SK-N-SH (cell line): ENCODE results near the gene ZNF655. TPM values are rescaled to one million over a fixed set of nuclear protein-coding genes. Genes with fewer than 3 reads are reported as not detected.
A peak's percentile ranks its signal among the peaks of the same experiment; 100 is the strongest.

ENCODE experiments used
- CTCF ChIA-PET: fragments of 300-600, 350-600 bp; formaldehyde crosslinking; extraction: SDS; loops from one replicate; lab custom pipeline; 2021; lab: Yijun Ruan, JAX
- POLR2A ChIA-PET: fragments of 350-600 bp; sonication (Branson Sonifier 250); formaldehyde crosslinking; extraction: SDS; loops from one replicate; lab custom pipeline; 2020; ENCODE audit warnings: antibody characterized with exemption, inconsistent platforms; lab: Yijun Ruan, JAX
- DNase-seq: peaks from one replicate; pipeline ENCODE4 v3.0.0; 2012
- H2AFZ ChIP-seq: fragments of 200-600 bp; sonication (generic); 2 replicates; pipeline ENCODE4 v1.8.1; 2016; ENCODE audit warnings: antibody characterized with exemption, mild to moderate bottlenecking, low read depth
- H3F3A ChIP-seq: fragments of 200-600 bp; sonication (generic); replicated peaks from 2 replicates; pipeline ENCODE3; 2016; ENCODE audit warnings: antibody characterized with exemption, mild to moderate bottlenecking; ENCODE audit not compliant: insufficient read depth
- H3K27ac ChIP-seq, 2 experiments: fragments of 200-500 bp in 1 of 2; fragments of 200-600 bp in 1 of 2; sonication (Bioruptor generic) in 1 of 2; sonication (generic), shearing (Covaris generic) in 1 of 2; 2 replicates each; pipeline versions ENCODE4 v1.5.1 to v1.6.1; 2014 to 2016; ENCODE audit warnings: low read depth in 2 of 2, inconsistent platforms in 1 of 2, low read length in 1 of 2, mild to moderate bottlenecking in 1 of 2, mixed read lengths in 1 of 2
- H3K27me3 ChIP-seq: fragments of 200-600 bp; sonication (generic), shearing (Covaris generic); 2 replicates; pipeline ENCODE4 v1.6.1; 2016; ENCODE audit warnings: mixed run types; ENCODE audit not compliant: insufficient read depth
- H3K36me3 ChIP-seq, 2 experiments: fragments of 200-500 bp in 1 of 2; fragments of 200-600 bp in 1 of 2; sonication (Bioruptor generic) in 1 of 2; sonication (generic) in 1 of 2; replicated peaks in 1 of 2; 2 replicates each; pipeline versions ENCODE3 to v1.5.1; 2014 to 2016; ENCODE audit warnings: low read length in 1 of 2, mild to moderate bottlenecking in 1 of 2; ENCODE audit not compliant: insufficient read depth in 2 of 2, control insufficient read depth in 1 of 2
- H3K4me1 ChIP-seq, 2 experiments: fragments of 200-500 bp in 1 of 2; fragments of 200-600 bp in 1 of 2; sonication (Bioruptor generic) in 1 of 2; sonication (generic), shearing (Covaris generic) in 1 of 2; 2 replicates each; pipeline versions ENCODE4 v1.5.1 to v1.6.1; 2014 to 2016; ENCODE audit warnings: low read depth in 1 of 2, low read length in 1 of 2, mixed run types in 1 of 2; ENCODE audit not compliant: insufficient read depth in 2 of 2, control insufficient read depth in 1 of 2
- H3K4me2 ChIP-seq: fragments of 200-600 bp; sonication (generic), shearing (Covaris generic); 2 replicates; pipeline ENCODE4 v1.6.1; 2017; ENCODE audit warnings: mixed run types
- H3K4me3 ChIP-seq, 2 experiments: fragments of 200-500 bp in 1 of 2; fragments of 200-600 bp in 1 of 2; sonication (Bioruptor generic) in 1 of 2; sonication (generic), shearing (Covaris generic) in 1 of 2; 2 replicates each; pipeline versions ENCODE4 v1.5.1 to v1.8.1; 2014 to 2016; ENCODE audit warnings: low read depth in 2 of 2, inconsistent platforms in 1 of 2, low read length in 1 of 2, mild to moderate bottlenecking in 1 of 2, mixed read lengths in 1 of 2, moderate library complexity in 1 of 2
- H3K79me2 ChIP-seq: fragments of 200-600 bp; sonication (generic); 2 replicates; pipeline ENCODE4 v1.8.1; 2017; ENCODE audit warnings: mild to moderate bottlenecking; ENCODE audit not compliant: insufficient read depth
- H3K9ac ChIP-seq: fragments of 200-600 bp; sonication (generic); 2 replicates; pipeline ENCODE4 v1.6.1; 2017; ENCODE audit warnings: mixed run types
- H3K9me2 ChIP-seq: fragments of 200-600 bp; sonication (generic); 2 replicates; pipeline ENCODE4 v1.6.1; 2017; ENCODE audit warnings: mixed run types
- H3K9me3 ChIP-seq: fragments of 200-600 bp; sonication (generic); 2 replicates; pipeline ENCODE4 v1.6.1; 2017; ENCODE audit warnings: mixed run types, mild to moderate bottlenecking, moderate library complexity
- H4K20me1 ChIP-seq: fragments of 200-600 bp; sonication (generic); 2 replicates; pipeline ENCODE4 v1.6.1; 2017; ENCODE audit warnings: mild to moderate bottlenecking, mixed run types; ENCODE audit not compliant: insufficient read depth
- CHD2 ChIP-seq: fragments of 150-350 bp; IDR thresholded peaks from 2 replicates; pipeline ENCODE4 v1.6.1; 2018; ENCODE audit warnings: low read length; ENCODE audit not compliant: partially characterized antibody
- ELF1 ChIP-seq: IDR thresholded peaks from 2 replicates; pipeline ENCODE4 v1.4.0; 2012
- EZH2phosphoT487 ChIP-seq: fragments of 200-600 bp; sonication (generic); IDR thresholded peaks from 2 replicates; pipeline ENCODE4 v1.6.1; 2017; ENCODE audit warnings: low read depth, mixed run types, mild to moderate bottlenecking, antibody characterized with exemption, moderate library complexity, borderline replicate concordance
- FOXM1 ChIP-seq: IDR thresholded peaks from 2 replicates; pipeline ENCODE4 v1.4.0; 2012; ENCODE audit warnings: low read depth, mild to moderate bottlenecking
- GABPA ChIP-seq: IDR thresholded peaks from 2 replicates; pipeline ENCODE4 v1.4.0; 2012; ENCODE audit warnings: low read depth, mild to moderate bottlenecking
- JUND ChIP-seq: IDR thresholded peaks from 2 replicates; pipeline ENCODE4 v1.4.0; 2012
- MEF2A ChIP-seq: IDR thresholded peaks from 2 replicates; pipeline ENCODE4 v1.4.0; 2012; ENCODE audit warnings: low read depth, borderline replicate concordance
- NFIC ChIP-seq: IDR thresholded peaks from 2 replicates; pipeline ENCODE4 v1.4.0; 2012; ENCODE audit warnings: borderline replicate concordance
- NRF1 ChIP-seq: IDR thresholded peaks from 2 replicates; pipeline ENCODE4 v1.6.1; 2012; ENCODE audit warnings: low read depth, mild to moderate bottlenecking, low read length
- POLR2AphosphoS5 ChIP-seq: IDR thresholded peaks from 2 replicates; pipeline ENCODE4 v1.6.1; 2012; ENCODE audit warnings: low read depth, low read length
- RCOR1 ChIP-seq: fragments of 150-350 bp; IDR thresholded peaks from 2 replicates; pipeline ENCODE4 v1.6.1; 2017; ENCODE audit warnings: antibody characterized with exemption, low read length
- RFX5 ChIP-seq: IDR thresholded peaks from 2 replicates; pipeline ENCODE4 v1.6.1; 2012; ENCODE audit warnings: mild to moderate bottlenecking, improper control_type of control experiment, low read length
- RXRA ChIP-seq: IDR thresholded peaks from 2 replicates; pipeline ENCODE4 v1.4.0; 2012; ENCODE audit warnings: low read depth, mild to moderate bottlenecking, borderline replicate concordance
- SIN3A ChIP-seq: IDR thresholded peaks from 2 replicates; pipeline ENCODE4 v1.6.1; 2012; ENCODE audit warnings: low read depth, mild to moderate bottlenecking, low read length, moderate library complexity, borderline replicate concordance
- SMC3 ChIP-seq: IDR thresholded peaks from 2 replicates; pipeline ENCODE4 v1.6.1; 2012; ENCODE audit warnings: low read depth, low read length, improper control_type of control experiment
- TAF1 ChIP-seq: IDR thresholded peaks from 2 replicates; pipeline ENCODE4 v1.6.1; 2012; ENCODE audit warnings: low read depth, mild to moderate bottlenecking, low read length, moderate library complexity, borderline replicate concordance
- TEAD4 ChIP-seq: IDR thresholded peaks from 2 replicates; pipeline ENCODE4 v1.4.0; 2012; ENCODE audit warnings: mild to moderate bottlenecking, borderline replicate concordance; ENCODE audit not compliant: insufficient read depth
- YY1 ChIP-seq: IDR thresholded peaks from 2 replicates; pipeline ENCODE4 v1.4.0; 2012; ENCODE audit warnings: low read depth, mild to moderate bottlenecking
- WGBS: methylation state at CpG from one replicate; pipeline ENCODE4 v1.1.6; 2017; ENCODE audit warnings: low lambda C conversion rate; 5-methylcytosine and 5-hydroxymethylcytosine counted together
- polyA plus RNA-seq, 3 experiments: library from polyadenylated mRNA; depleted of rRNA; stranded (reverse); fragments of >200 nt; gene quantifications; 2 replicates each; pipeline ENCODE4 v1.2.3, GENCODE V29; 2012
- TF ChIP-seq, protein P1 (sequence below): fragments of 200-600 bp; sonication (generic); IDR thresholded peaks from 2 replicates; pipeline ENCODE4 v1.6.1; 2017; ENCODE audit warnings: antibody characterized with exemption, mild to moderate bottlenecking, moderate library complexity
- TF ChIP-seq, protein P2 (sequence below): IDR thresholded peaks from 2 replicates; pipeline ENCODE4; 2012
- TF ChIP-seq, protein P3 (sequence below): fragments of 150-350 bp; IDR thresholded peaks from 2 replicates; pipeline ENCODE4 v1.6.1; 2016; ENCODE audit warnings: mild to moderate bottlenecking, low read depth, low read length
- TF ChIP-seq, protein P4 (sequence below): IDR thresholded peaks from 2 replicates; pipeline ENCODE4 v1.4.0; 2012; ENCODE audit warnings: low read depth, borderline replicate concordance
- TF ChIP-seq, protein P5 (sequence below): fragments of 150-350 bp; IDR thresholded peaks from 2 replicates; pipeline ENCODE4 v1.6.1; 2017; ENCODE audit warnings: antibody characterized with exemption, low read length, low read depth, borderline replicate concordance

The ZNF655 gene
- polyA plus RNA-seq, 1 of the 3 experiments (the other 2 are of a cell fraction), result 113 TPM

DNA sequence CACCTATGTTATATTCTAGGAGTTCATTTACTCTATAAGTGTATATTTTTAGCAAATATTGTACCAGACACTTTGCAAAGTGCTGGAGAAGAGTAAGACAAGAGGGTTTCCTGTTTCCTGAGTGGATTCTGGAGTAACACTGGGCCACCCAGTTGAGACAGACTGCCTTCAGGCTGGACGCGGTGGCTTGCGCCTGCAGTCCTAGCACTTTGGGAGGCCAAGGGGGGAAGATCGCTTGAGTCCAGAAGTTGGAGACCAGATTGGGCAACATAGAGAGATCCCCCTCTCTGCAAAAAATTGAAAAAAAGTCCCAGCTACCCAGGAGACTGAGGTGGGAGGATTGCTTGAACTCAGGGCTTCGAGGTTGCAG, 57.5 kb downstream of the ZNF655 start (continued):
- TF ChIP-seq, protein P1, sequence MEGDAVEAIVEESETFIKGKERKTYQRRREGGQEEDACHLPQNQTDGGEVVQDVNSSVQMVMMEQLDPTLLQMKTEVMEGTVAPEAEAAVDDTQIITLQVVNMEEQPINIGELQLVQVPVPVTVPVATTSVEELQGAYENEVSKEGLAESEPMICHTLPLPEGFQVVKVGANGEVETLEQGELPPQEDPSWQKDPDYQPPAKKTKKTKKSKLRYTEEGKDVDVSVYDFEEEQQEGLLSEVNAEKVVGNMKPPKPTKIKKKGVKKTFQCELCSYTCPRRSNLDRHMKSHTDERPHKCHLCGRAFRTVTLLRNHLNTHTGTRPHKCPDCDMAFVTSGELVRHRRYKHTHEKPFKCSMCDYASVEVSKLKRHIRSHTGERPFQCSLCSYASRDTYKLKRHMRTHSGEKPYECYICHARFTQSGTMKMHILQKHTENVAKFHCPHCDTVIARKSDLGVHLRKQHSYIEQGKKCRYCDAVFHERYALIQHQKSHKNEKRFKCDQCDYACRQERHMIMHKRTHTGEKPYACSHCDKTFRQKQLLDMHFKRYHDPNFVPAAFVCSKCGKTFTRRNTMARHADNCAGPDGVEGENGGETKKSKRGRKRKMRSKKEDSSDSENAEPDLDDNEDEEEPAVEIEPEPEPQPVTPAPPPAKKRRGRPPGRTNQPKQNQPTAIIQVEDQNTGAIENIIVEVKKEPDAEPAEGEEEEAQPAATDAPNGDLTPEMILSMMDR, result no peak
- TF ChIP-seq MEF2A (no peak), EZH2phosphoT487 (no peak), FOXM1 (no peak), RCOR1 (no peak), ELF1 (no peak), NRF1 (no peak), YY1 (no peak), SMC3 (no peak)
- TF ChIP-seq, protein P2, sequence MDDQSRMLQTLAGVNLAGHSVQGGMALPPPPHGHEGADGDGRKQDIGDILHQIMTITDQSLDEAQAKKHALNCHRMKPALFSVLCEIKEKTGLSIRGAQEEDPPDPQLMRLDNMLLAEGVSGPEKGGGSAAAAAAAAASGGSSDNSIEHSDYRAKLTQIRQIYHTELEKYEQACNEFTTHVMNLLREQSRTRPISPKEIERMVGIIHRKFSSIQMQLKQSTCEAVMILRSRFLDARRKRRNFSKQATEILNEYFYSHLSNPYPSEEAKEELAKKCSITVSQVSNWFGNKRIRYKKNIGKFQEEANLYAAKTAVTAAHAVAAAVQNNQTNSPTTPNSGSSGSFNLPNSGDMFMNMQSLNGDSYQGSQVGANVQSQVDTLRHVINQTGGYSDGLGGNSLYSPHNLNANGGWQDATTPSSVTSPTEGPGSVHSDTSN, result no peak
- TF ChIP-seq, protein P3, sequence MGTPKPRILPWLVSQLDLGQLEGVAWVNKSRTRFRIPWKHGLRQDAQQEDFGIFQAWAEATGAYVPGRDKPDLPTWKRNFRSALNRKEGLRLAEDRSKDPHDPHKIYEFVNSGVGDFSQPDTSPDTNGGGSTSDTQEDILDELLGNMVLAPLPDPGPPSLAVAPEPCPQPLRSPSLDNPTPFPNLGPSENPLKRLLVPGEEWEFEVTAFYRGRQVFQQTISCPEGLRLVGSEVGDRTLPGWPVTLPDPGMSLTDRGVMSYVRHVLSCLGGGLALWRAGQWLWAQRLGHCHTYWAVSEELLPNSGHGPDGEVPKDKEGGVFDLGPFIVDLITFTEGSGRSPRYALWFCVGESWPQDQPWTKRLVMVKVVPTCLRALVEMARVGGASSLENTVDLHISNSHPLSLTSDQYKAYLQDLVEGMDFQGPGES, result no peak
- TF ChIP-seq, protein P4, sequence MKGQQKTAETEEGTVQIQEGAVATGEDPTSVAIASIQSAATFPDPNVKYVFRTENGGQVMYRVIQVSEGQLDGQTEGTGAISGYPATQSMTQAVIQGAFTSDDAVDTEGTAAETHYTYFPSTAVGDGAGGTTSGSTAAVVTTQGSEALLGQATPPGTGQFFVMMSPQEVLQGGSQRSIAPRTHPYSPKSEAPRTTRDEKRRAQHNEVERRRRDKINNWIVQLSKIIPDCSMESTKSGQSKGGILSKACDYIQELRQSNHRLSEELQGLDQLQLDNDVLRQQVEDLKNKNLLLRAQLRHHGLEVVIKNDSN, result no peak
- TF ChIP-seq, all 33 proteins: peak for 0

DNA sequence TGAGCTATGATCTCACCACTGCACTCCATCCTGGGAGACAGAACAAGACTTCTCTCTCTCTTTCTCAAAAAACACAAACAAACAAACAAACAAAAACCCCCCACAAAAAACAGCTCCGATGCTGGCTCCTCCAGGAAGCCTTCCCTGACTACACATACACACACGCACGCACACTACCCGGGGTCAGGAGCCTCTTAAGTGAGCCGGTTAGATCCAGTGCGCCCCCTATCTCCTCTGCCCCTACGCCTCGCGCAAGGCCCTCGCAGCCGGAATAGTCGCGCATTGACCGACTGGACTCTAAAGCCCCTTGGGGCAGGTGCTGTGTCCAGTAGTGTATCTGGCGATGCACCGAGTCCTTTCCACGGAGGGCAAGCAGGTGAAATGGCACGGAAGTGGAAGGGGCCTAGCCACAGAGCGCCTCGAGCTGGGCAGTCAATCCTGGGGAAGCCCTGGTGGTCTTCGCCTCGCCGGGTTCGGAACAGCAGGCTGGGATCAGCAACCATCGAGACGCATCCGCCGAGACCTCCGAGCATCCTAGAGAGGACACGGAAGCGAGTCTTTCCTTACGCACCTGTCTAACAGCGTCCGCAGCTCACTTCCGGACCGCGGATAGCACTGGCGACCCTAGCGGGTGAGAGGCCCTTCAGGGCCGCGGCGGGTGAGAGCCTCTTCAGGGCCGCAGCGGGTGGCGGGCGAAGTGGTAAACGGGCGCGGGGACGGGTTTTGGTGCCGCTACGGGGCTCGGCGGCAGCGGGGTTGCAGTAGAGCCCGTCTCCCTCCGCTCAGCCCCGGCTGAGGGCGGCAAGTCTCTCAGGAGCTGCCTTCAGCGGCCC, 58.1 kb downstream of the ZNF655 start, which contains the start of gene ZSCAN25:
TSS of gene ZSCAN25 (plus strand) at position 588 of the 833 bp plus-strand sequence. CDS start 2,661 bp downstream, outside the sequence.
- H3K27me3 ChIP-seq, result no peaks in the 10 kb centered on the region
- peaks cover 7 to 8% of the 10 kb centered on the region in 2 experiments; a peak in 3 of 4 replicates for H3K4me1 ChIP-seq
- peak; percentile 97 for DNase-seq
- H3F3A ChIP-seq, result peaks cover 27% of the 10 kb centered on the region
- peak within 1 kb of the TSS; percentile 99 for H2AFZ ChIP-seq
- ChIA-PET POLR2A (interaction anchor here (0.5 to 3.0 kb wide), 13 partner anchors 12 to 1223 kb away, joined by 3 to 18 read pairs (median 6); partner anchors contain the start of genes FAM200A, TRIM4, ZKSCAN1 and ZKSCAN5), CTCF (interaction anchor here (0.6 to 3.3 kb wide), 27 partner anchors 10 to 377 kb away, joined by 3 to 28 read pairs (median 4); partner anchors contain the start of genes CYP3A5, TMEM225B, ZKSCAN5 and ZNF394)
- H3K4me2 ChIP-seq, result peak within 1 kb of the TSS; percentile 85
- peaks cover 36% of the 10 kb centered on the region for H3K79me2 ChIP-seq
- H3K9ac ChIP-seq, result peak within 1 kb of the TSS; percentile 91
- no peaks in the 10 kb centered on the region for H3K9me3 ChIP-seq
- H3K9me2 ChIP-seq, result no peaks in the 10 kb centered on the region
- 2% methylated on average over 49 of the region's 60 CpGs for WGBS
- H4K20me1 ChIP-seq, result no peaks in the 10 kb centered on the region
- H3K4me3 ChIP-seq, result peak within 1 kb of the TSS; percentile 84 to 98
- H3K27ac ChIP-seq, result peak within 1 kb of the TSS; percentile 62 to 91
- peaks cover 30 to 33% of the 10 kb centered on the region in 2 experiments for H3K36me3 ChIP-seq
- TF ChIP-seq RXRA, result no peak
- no peak for TF ChIP-seq RFX5
- TF ChIP-seq JUND, result no peak
- peak; percentile 98 for TF ChIP-seq POLR2AphosphoS5
- TF ChIP-seq, protein P5, sequence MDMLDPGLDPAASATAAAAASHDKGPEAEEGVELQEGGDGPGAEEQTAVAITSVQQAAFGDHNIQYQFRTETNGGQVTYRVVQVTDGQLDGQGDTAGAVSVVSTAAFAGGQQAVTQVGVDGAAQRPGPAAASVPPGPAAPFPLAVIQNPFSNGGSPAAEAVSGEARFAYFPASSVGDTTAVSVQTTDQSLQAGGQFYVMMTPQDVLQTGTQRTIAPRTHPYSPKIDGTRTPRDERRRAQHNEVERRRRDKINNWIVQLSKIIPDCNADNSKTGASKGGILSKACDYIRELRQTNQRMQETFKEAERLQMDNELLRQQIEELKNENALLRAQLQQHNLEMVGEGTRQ, result 0 out of 2 replicates have a peak, but pooled peaks have one; percentile 29
- TF ChIP-seq SIN3A, result peak; percentile 86
- peak; percentile 99 for TF ChIP-seq GABPA
- peak; percentile 96 for TF ChIP-seq ELF1
- TF ChIP-seq NRF1, result peak; percentile 38; the same call in 1 of the 2 replicates
- peak; percentile 98 for TF ChIP-seq TAF1
- peak; percentile 32 for TF ChIP-seq RCOR1
- no peak; the same call in 1 of the 2 replicates for TF ChIP-seq NFIC
- TF ChIP-seq, protein P4, result peak; percentile 29; the same call in 1 of the 2 replicates
- peak; percentile 80 for TF ChIP-seq CHD2
- no peak for TF ChIP-seq TEAD4
- TF ChIP-seq EZH2phosphoT487, result no peak
- peak; percentile 80 for TF ChIP-seq YY1
